B cell (primary cell): Measurements from ENCODE around the gene FOXS1. TPM values are rescaled to one million over a fixed set of nuclear protein-coding genes. Genes with fewer than 3 reads are reported as not detected.

Experiments
- ATAC-seq: fragments of 200-7000 bp; cut with Tn5 transposase; one replicate; pipeline ENCODE4 v1.10.0; 2021; ENCODE audit warnings: low read depth, mild to moderate bottlenecking, moderate number of reproducible peaks, moderate library complexity
- CTCF ChIA-PET: fragments of 350-600 bp; sonication (Branson Sonifier 250); formaldehyde crosslinking; loops from one replicate; lab custom pipeline; 2021; ENCODE audit warnings: antibody characterized with exemption, inconsistent platforms; lab: Charles Lee
- POLR2A ChIA-PET: fragments of 350-600 bp; sonication (Branson Sonifier 250); formaldehyde crosslinking; loops from one replicate; lab custom pipeline; 2021; ENCODE audit warnings: antibody characterized with exemption; lab: Charles Lee
- DNase-seq: peaks from one replicate; pipeline ENCODE4 v3.0.0; 2013
- H2AFZ ChIP-seq: 2 replicates; pipeline ENCODE4 v1.6.1; 2012; ENCODE audit warnings: mild to moderate bottlenecking, low read depth, low read length; ENCODE audit not compliant: insufficient read depth, poor library complexity, severe bottlenecking
- H3K27ac ChIP-seq, 2 donors: 1 replicate in 1 of 2; 2 replicates in 1 of 2; pipeline ENCODE4 v1.5.1; 2012 to 2013; ENCODE audit warnings: low read length in 2 of 2, mild to moderate bottlenecking in 2 of 2, moderate library complexity in 1 of 2
- H3K27me3 ChIP-seq, 4 experiments: fragments of 200-600 bp in 1 of 4; sonication (generic) in 1 of 4; replicated peaks in 1 of 4; 1 replicate in 2 of 4; 2 replicates in 2 of 4; pipeline versions ENCODE4 v1.6.1 to v1.7.0; 2013 to 2016; ENCODE audit warnings: low read length in 3 of 4, mild to moderate bottlenecking in 2 of 4, mixed read lengths in 1 of 4, moderate library complexity in 1 of 4; ENCODE audit not compliant: insufficient read depth in 4 of 4, control insufficient read depth in 3 of 4; ENCODE audit errors: control extremely low read depth in 1 of 4
- H3K36me3 ChIP-seq, 2 experiments: replicated peaks in 1 of 2; 1 replicate in 1 of 2; 2 replicates in 1 of 2; pipeline versions ENCODE4 v1.6.1 to v1.7.1; 2013; ENCODE audit warnings: low read length in 1 of 2; ENCODE audit not compliant: insufficient read depth in 2 of 2, control insufficient read depth in 1 of 2; ENCODE audit errors: control extremely low read depth in 1 of 2, extremely low read depth in 1 of 2
- H3K4me1 ChIP-seq, 2 donors: fragments of 200-600 bp in 1 of 2; sonication (generic) in 1 of 2; 1 replicate in 1 of 2; 2 replicates in 1 of 2; pipeline versions ENCODE4 v1.5.1 to v1.6.1; 2013 to 2017; ENCODE audit warnings: low read length in 2 of 2; ENCODE audit not compliant: control insufficient read depth in 2 of 2, insufficient read depth in 2 of 2
- H3K4me2 ChIP-seq: replicated peaks from 2 replicates; pipeline ENCODE3; 2012; ENCODE audit warnings: mild to moderate bottlenecking, low read depth, low read length; ENCODE audit not compliant: poor library complexity, severe bottlenecking
- H3K4me3 ChIP-seq, 5 experiments: fragments of 200-600 bp in 1 of 5; sonication (generic) in 1 of 5; 1 replicate in 3 of 5; 2 replicates in 2 of 5; pipeline versions ENCODE4 v1.5.1 to v1.7.0; 2011 to 2016; ENCODE audit warnings: low read length in 4 of 5, mild to moderate bottlenecking in 4 of 5, low read depth in 2 of 5, control low read depth in 1 of 5, moderate library complexity in 1 of 5; ENCODE audit not compliant: insufficient read depth in 1 of 5; ENCODE audit errors: control extremely low read depth in 1 of 5, extremely low read depth in 1 of 5
- H3K79me2 ChIP-seq: fragments of 200-600 bp; sonication (generic); one replicate; pipeline ENCODE4 v1.6.0; 2016; ENCODE audit warnings: low read length; ENCODE audit not compliant: control insufficient read depth, insufficient read depth
- H3K9ac ChIP-seq: fragments of 200-600 bp; sonication (generic); 2 replicates; pipeline ENCODE4 v1.6.1; 2017; ENCODE audit warnings: mild to moderate bottlenecking, low read length, moderate library complexity
- H3K9me3 ChIP-seq, 3 donors: one replicate each; pipeline versions ENCODE4 v1.6.1 to v1.7.1; 2013; ENCODE audit warnings: low read length in 2 of 3; ENCODE audit not compliant: control insufficient read depth in 2 of 3, insufficient read depth in 1 of 3; ENCODE audit errors: control extremely low read depth in 1 of 3
- H4K20me1 ChIP-seq: 2 replicates; pipeline ENCODE4 v1.6.0; 2012; ENCODE audit warnings: mild to moderate bottlenecking, low read length; ENCODE audit not compliant: insufficient read depth, control insufficient read depth, poor library complexity, severe bottlenecking
- H3K27ac Mint-ChIP-seq: one replicate; pipeline ENCODE4 v1.8.0; 2021; ENCODE audit warnings: mixed read lengths
- H3K27me3 Mint-ChIP-seq: one replicate; pipeline ENCODE4 v1.8.0; 2021; ENCODE audit warnings: mixed read lengths
- H3K4me1 Mint-ChIP-seq: one replicate; pipeline ENCODE4 v1.8.0; 2021; ENCODE audit warnings: mixed read lengths
- H3K4me3 Mint-ChIP-seq: one replicate; pipeline ENCODE4 v1.8.0; 2021; ENCODE audit warnings: mixed read lengths
- H3K9me3 Mint-ChIP-seq: one replicate; pipeline ENCODE4 v1.8.0; 2022; ENCODE audit warnings: mixed read lengths; ENCODE audit not compliant: insufficient read depth
- CTCF ChIP-seq: fragments of 200-600 bp; IDR thresholded peaks from one replicate; pipeline ENCODE4 v1.8.0; 2022; ENCODE audit warnings: antibody characterized with exemption, mild to moderate bottlenecking
- EZH2 ChIP-seq: IDR thresholded peaks from 2 replicates; pipeline ENCODE4 v1.6.1; 2012; ENCODE audit warnings: borderline replicate concordance, low read depth, mild to moderate bottlenecking, moderate library complexity, low read length; ENCODE audit not compliant: insufficient read depth, poor library complexity, severe bottlenecking
- WGBS: methylation state at CpG from one replicate; pipeline ENCODE4 v1.1.5; 2013; ENCODE audit warnings: missing lambda C conversion rate; ENCODE audit not compliant: insufficient coverage; 5-methylcytosine and 5-hydroxymethylcytosine counted together
- intact Hi-C: fragments of 100-400 bp; cut with micrococcal nuclease; formaldehyde crosslinking; loops from one replicate; pipeline ENCODE4 v1.10.0; 2022
- polyA plus RNA-seq: library from polyadenylated mRNA; depleted of rRNA; stranded (reverse); fragments of >200 nt; gene quantifications from 2 replicates; pipeline ENCODE4 v1.2.3, GENCODE V29; 2012
- total RNA-seq, 2 donors: library from RNA; stranded (reverse); fragments of 120-200 nt in 1 of 2; gene quantifications; 1 replicate in 1 of 2; 2 replicates in 1 of 2; pipeline versions ENCODE4 v1.2.3 to v1.2.4, GENCODE V29; 2013 to 2022

Gene FOXS1
- total and polyA plus RNA-seq, 2 donors (not counting 1 experiment from before 2014, with no cell fraction given): not detected

GRCh38 chr20:31827059-31827458, 18.3 kb downstream of the FOXS1 start:
- 82% methylated on average over 2 of the region's 2 CpGs for WGBS
- TF ChIP-seq EZH2: no peak
- TF ChIP-seq CTCF: no peak
- Histone ChIP-seq H3K79me2 (no peaks in the 10 kb centered on the region), H3K27me3 (peaks cover 0 to 9% (median 0%) of the 10 kb centered on the region in 4 experiments), H3K4me3 (no peak overlapping the region), H3K4me1 (peaks cover 6 to 8% of the 10 kb centered on the region in 2 donors), H4K20me1 (no peaks in the 10 kb centered on the region), H3K9me3 (no peaks in the 10 kb centered on the region), H2AFZ (no peak overlapping the region), H3K4me2 (no peak overlapping the region), H3K9ac (no peak overlapping the region), H3K36me3 (no peaks in the 10 kb centered on the region), H3K27ac (no peak overlapping the region)
- DNase-seq (no peak), ATAC-seq (no peak)
- no peak overlapping the region for H3K4me3 Mint-ChIP-seq
- H3K4me1 Mint-ChIP-seq: peaks cover 12% of the 10 kb centered on the region
- intact Hi-C loops: no loop called here
- ChIA-PET POLR2A (no interaction called here), CTCF (interaction anchor here (0.8 to 1.1 kb wide), 2 partner anchors 11 to 20 kb away, joined by 3 to 4 read pairs; no protein-coding TSS in a partner anchor)
- no peak overlapping the region for H3K27ac Mint-ChIP-seq
- H3K9me3 Mint-ChIP-seq: no peaks in the 10 kb centered on the region
- H3K27me3 Mint-ChIP-seq: peaks cover 3% of the 10 kb centered on the region

- Mint-ChIP-seq H3K9me3 (no peaks in the 10 kb centered on the region), H3K4me1 (peaks cover 12% of the 10 kb centered on the region), H3K27me3 (peaks cover 7% of the 10 kb centered on the region), H3K27ac (no peak overlapping the region), H3K4me3 (no peak overlapping the region)
- 98% methylated on average over 5 of the region's 5 CpGs for WGBS
- Histone ChIP-seq H3K27ac (no peak overlapping the region), H3K27me3 (peaks cover 0 to 9% (median 0%) of the 10 kb centered on the region in 4 experiments), H3K9me3 (no peaks in the 10 kb centered on the region), H3K4me1 (peaks cover 6 to 8% of the 10 kb centered on the region in 2 donors), H3K4me3 (no peak overlapping the region), H2AFZ (no peak overlapping the region), H3K79me2 (no peaks in the 10 kb centered on the region), H3K4me2 (no peak overlapping the region), H3K36me3 (no peaks in the 10 kb centered on the region), H3K9ac (no peak overlapping the region), H4K20me1 (no peaks in the 10 kb centered on the region)
- CTCF ChIA-PET: interaction anchor here (6.0 kb wide), 1 partner anchor 127 kb away, joined by 33 read pairs; the partner anchor contains the start of gene PDRG1
- intact Hi-C loops: no loop called here
- TF ChIP-seq CTCF (no peak), EZH2 (no peak)
- POLR2A ChIA-PET: no interaction called here
- ATAC-seq (no peak), DNase-seq (no peak)
Observed at GRCh38 chr20:31826074-31826473, 19.3 kb downstream of the FOXS1 start.
